T-cell (primary cell): Measurements from ENCODE around the gene ABCF3. TPM values are rescaled to one million over a fixed set of nuclear protein-coding genes. Genes with fewer than 3 reads are reported as not detected.

ENCODE experiments used
- ATAC-seq, 4 experiments: fragments of 200-7000 bp in 3 of 4; fragments of 150-1000 bp in 1 of 4; cut with Tn5 transposase; replicated peaks in 1 of 4; 1 replicate in 3 of 4; 2 replicates in 1 of 4; pipeline ENCODE4 v1.10.0; 2021; ENCODE audit warnings: moderate library complexity in 3 of 4, mild to moderate bottlenecking in 2 of 4, moderate number of reproducible peaks in 1 of 4
- CTCF ChIA-PET, 2 donors: fragments of 300-600 bp; sonication (Branson Sonifier 250); formaldehyde crosslinking; loops; one replicate each; lab custom pipeline; 2022; ENCODE audit warnings: antibody characterized with exemption in 2 of 2; lab: Charles Lee
- POLR2A ChIA-PET, 2 donors: fragments of 300-600 bp; sonication (Branson Sonifier 250); formaldehyde crosslinking; loops; one replicate each; lab custom pipeline; 2022; ENCODE audit warnings: antibody characterized with exemption in 2 of 2; lab: Charles Lee
- DNase-seq, 35 experiments: peaks; one replicate each; pipeline versions ENCODE4 v3.0.0 to v3.0.0-alpha.2; 2013 to 2023
- H3K27ac ChIP-seq: one replicate; pipeline ENCODE4 v1.5.1; 2013; ENCODE audit warnings: low read length
- H3K27me3 ChIP-seq, 2 experiments: replicated peaks in 1 of 2; 1 replicate in 1 of 2; 2 replicates in 1 of 2; pipeline versions ENCODE4 v1.6.1 to v1.7.0; 2013; ENCODE audit warnings: low read length in 1 of 2, mixed read lengths in 1 of 2; ENCODE audit not compliant: control insufficient read depth in 2 of 2, insufficient read depth in 2 of 2; ENCODE audit errors: extremely low read depth in 1 of 2
- H3K36me3 ChIP-seq, 2 donors: 1 replicate in 1 of 2; 2 replicates in 1 of 2; pipeline versions ENCODE4 v1.6.1 to v1.7.0; 2013; ENCODE audit warnings: low read length in 1 of 2; ENCODE audit not compliant: control insufficient read depth in 2 of 2, insufficient read depth in 1 of 2; ENCODE audit errors: extremely low read depth in 1 of 2
- H3K4me1 ChIP-seq, 2 experiments: 1 replicate in 1 of 2; 2 replicates in 1 of 2; pipeline versions ENCODE4 v1.6.1 to v1.7.0; 2013; ENCODE audit warnings: low read length in 2 of 2, mixed read lengths in 1 of 2; ENCODE audit not compliant: insufficient read depth in 2 of 2, control insufficient read depth in 1 of 2; ENCODE audit errors: extremely low read depth in 1 of 2
- H3K4me3 ChIP-seq, 2 donors: 1 replicate in 1 of 2; 2 replicates in 1 of 2; pipeline versions ENCODE4 v1.5.1 to v1.7.0; 2013; ENCODE audit warnings: mild to moderate bottlenecking in 2 of 2, low read length in 1 of 2, moderate library complexity in 1 of 2; ENCODE audit not compliant: control insufficient read depth in 1 of 2; ENCODE audit errors: extremely low read depth in 1 of 2
- H3K9me3 ChIP-seq: 2 replicates; pipeline ENCODE4 v1.7.0; 2013
- H3K27ac Mint-ChIP-seq, 2 donors: one replicate each; pipeline ENCODE4 v1.8.0; 2020 to 2021; ENCODE audit warnings: mild to moderate bottlenecking in 2 of 2, mixed read lengths in 2 of 2
- H3K27me3 Mint-ChIP-seq, 2 donors: one replicate each; pipeline ENCODE4 v1.8.0; 2021 to 2022; ENCODE audit warnings: mixed read lengths in 2 of 2
- H3K36me3 Mint-ChIP-seq: one replicate; pipeline ENCODE4 v1.8.0; 2021; ENCODE audit warnings: mixed read lengths
- H3K4me1 Mint-ChIP-seq, 3 donors: one replicate each; pipeline ENCODE4 v1.8.0; 2020 to 2022; ENCODE audit warnings: mixed read lengths in 3 of 3, mild to moderate bottlenecking in 1 of 3
- H3K4me3 Mint-ChIP-seq, 3 donors: one replicate each; pipeline ENCODE4 v1.8.0; 2020 to 2022; ENCODE audit warnings: mild to moderate bottlenecking in 3 of 3, mixed read lengths in 3 of 3, moderate library complexity in 3 of 3
- H3K9me3 Mint-ChIP-seq, 3 donors: one replicate each; pipeline ENCODE4 v1.8.0; 2020 to 2022; ENCODE audit warnings: mixed read lengths in 3 of 3
- WGBS: methylation state at CpG from one replicate; pipeline ENCODE4 v1.1.5; 2013; ENCODE audit warnings: missing lambda C conversion rate; ENCODE audit not compliant: insufficient coverage; 5-methylcytosine and 5-hydroxymethylcytosine counted together
- total RNA-seq, 35 experiments: library from RNA in 6 of 35; stranded (reverse) in 6 of 35; fragments of 120-200 nt in 1 of 35; gene quantifications; one replicate each; pipeline versions ENCODE4 v1.2.1 to v1.2.4 and lab custom pipeline; 2013 to 2026

ABCF3 gene
- total RNA-seq, 5 donors from 2014 or later (not counting 1 experiment from before 2014, with no cell fraction given): 112 to 145 (median 125) TPM

DNA sequence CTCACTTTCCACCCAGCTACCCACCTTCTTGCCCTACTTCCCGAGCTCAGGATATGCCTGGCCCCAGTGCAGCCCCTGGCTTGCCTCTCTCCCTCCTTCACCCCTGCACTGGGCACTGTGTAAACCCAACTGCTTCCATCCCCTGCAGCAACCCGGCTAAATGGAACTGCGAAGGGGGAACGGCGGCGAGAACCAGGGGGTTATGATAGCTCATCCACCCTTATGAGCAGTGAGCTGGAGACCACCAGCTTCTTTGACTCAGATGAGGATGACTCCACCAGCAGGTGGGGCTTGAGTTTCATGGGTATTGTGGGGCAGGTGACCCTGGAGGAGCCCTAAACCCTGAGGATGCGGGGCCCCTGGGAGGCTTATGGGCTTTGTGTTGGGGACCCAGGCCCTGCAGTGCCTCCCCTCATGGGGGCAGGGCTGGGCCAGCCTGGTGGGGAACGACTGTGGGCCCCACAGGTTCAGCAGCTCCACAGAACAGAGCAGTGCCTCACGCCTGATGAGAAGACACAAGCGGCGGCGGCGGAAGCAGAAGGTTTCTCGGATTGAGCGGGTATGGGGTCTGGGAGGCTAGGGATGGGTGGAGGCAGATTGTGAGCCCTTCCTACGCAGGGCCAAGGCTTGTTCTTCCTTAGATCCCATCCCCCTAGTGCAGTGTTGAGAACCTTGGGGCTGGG lies 21.2 kb upstream of the ABCF3 start:
- WGBS: 85% methylated on average over 8 of the region's 16 CpGs
- H3K27ac Mint-ChIP-seq: no peak overlapping the region
- Histone ChIP-seq H3K9me3 (no peaks in the 10 kb centered on the region), H3K4me1 (no peaks in the 10 kb centered on the region), H3K27me3 (no peaks in the 10 kb centered on the region), H3K4me3 (no peak overlapping the region), H3K27ac (no peak overlapping the region), H3K36me3 (peaks cover 26 to 55% of the 10 kb centered on the region in 2 donors)
- H3K36me3 Mint-ChIP-seq: peaks cover 36% of the 10 kb centered on the region
- H3K4me3 Mint-ChIP-seq: no peak overlapping the region
- H3K27me3 Mint-ChIP-seq: no peaks in the 10 kb centered on the region
- POLR2A ChIA-PET: interaction anchor here (0.6 kb wide), 2 partner anchors 11 to 43 kb away, joined by 4 read pairs; no protein-coding TSS in a partner anchor
- peaks cover 10 to 13% (median 11%) of the 10 kb centered on the region in 3 donors for H3K4me1 Mint-ChIP-seq
- CTCF ChIA-PET: interaction anchor here in 1 of 2 donors (0.5 to 0.6 kb wide), 2 partner anchors 13 to 55 kb away, joined by 5 to 9 read pairs; no protein-coding TSS in a partner anchor
- H3K9me3 Mint-ChIP-seq: no peaks in the 10 kb centered on the region
- no peak for DNase-seq
- ATAC-seq: no peak

GRCh38 chr3:184165543-184165942 lies 20.5 kb upstream of the ABCF3 start:
- no peak overlapping the region for H3K27ac Mint-ChIP-seq
- H3K9me3 ChIP-seq: no peaks in the 10 kb centered on the region
- CTCF ChIA-PET: no interaction called here
- ATAC-seq (no peak), DNase-seq (no peak)
- no peaks in the 10 kb centered on the region for H3K27me3 Mint-ChIP-seq
- H3K4me3 Mint-ChIP-seq: no peak overlapping the region
- H3K4me3 ChIP-seq: no peak overlapping the region
- peaks cover 5 to 7% (median 5%) of the 10 kb centered on the region in 3 donors for H3K4me1 Mint-ChIP-seq
- no peak overlapping the region for H3K27ac ChIP-seq
- H3K9me3 Mint-ChIP-seq: no peaks in the 10 kb centered on the region
- H3K27me3 ChIP-seq: no peaks in the 10 kb centered on the region
- no peaks in the 10 kb centered on the region for H3K4me1 ChIP-seq
- POLR2A ChIA-PET: interaction anchor here in 1 of 2 donors (0.6 kb wide), 1 partner anchor 42 kb away, joined by 4 read pairs; no protein-coding TSS in a partner anchor
- no CpG with 5 or more reads among the region's 3 CpGs for WGBS
- H3K36me3 ChIP-seq: peaks cover 27 to 55% of the 10 kb centered on the region in 2 donors
- H3K36me3 Mint-ChIP-seq: peaks cover 33% of the 10 kb centered on the region

DNA sequence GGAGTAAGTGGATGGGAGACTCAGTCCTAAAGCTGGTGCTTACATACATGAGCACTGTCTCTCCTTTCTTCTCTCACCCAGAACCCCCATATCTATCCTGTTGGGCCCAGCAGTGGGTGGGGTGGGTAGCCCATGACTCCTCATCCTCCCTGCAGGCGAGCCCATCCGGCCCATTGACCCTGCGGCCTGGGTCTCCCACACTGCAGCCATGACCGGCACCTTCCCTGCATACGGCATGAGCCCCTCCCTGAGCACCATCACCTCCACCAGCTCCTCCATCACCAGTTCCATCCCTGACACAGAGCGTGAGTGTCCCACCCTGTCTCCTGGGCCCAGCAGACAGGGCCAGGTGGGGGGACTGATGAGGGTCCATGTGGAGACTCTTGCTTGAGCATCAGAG lies 19.3 kb upstream of the ABCF3 start:
- no peaks in the 10 kb centered on the region for H3K4me1 ChIP-seq
- CTCF ChIA-PET: no interaction called here
- DNase-seq (no peak), ATAC-seq (no peak)
- no peak overlapping the region for H3K27ac Mint-ChIP-seq
- no peaks in the 10 kb centered on the region for H3K9me3 ChIP-seq
- peaks cover under 1 to 2% (median 1%) of the 10 kb centered on the region in 3 donors for H3K4me1 Mint-ChIP-seq
- H3K9me3 Mint-ChIP-seq: no peaks in the 10 kb centered on the region
- no peak overlapping the region for H3K4me3 ChIP-seq
- 98% methylated on average over 5 of the region's 6 CpGs for WGBS
- H3K27me3 Mint-ChIP-seq: no peaks in the 10 kb centered on the region
- no peak overlapping the region for H3K4me3 Mint-ChIP-seq
- POLR2A ChIA-PET: no interaction called here
- H3K36me3 Mint-ChIP-seq: peaks cover 38% of the 10 kb centered on the region
- no peak overlapping the region for H3K27ac ChIP-seq
- no peaks in the 10 kb centered on the region for H3K27me3 ChIP-seq
- H3K36me3 ChIP-seq: peaks cover 27 to 58% of the 10 kb centered on the region in 2 donors

DNA sequence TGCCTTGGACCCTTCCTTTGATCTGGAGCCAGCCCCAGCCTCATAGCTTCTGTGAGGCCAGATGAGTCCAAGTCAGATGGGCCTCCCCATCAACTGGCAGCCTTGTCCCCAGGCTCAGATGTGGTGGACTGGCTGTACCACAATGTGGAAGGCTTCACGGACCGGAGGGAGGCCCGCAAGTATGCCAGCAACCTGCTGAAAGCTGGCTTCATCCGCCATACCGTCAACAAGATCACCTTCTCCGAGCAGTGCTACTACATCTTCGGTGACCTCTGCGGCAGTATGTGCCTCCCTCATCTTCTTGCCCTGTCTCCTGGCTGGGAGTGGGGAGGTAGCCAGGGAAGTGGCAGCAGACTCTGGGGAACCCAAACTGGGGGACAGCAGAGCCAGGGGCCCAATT lies 18.2 kb upstream of the ABCF3 start:
- peaks cover 27 to 58% of the 10 kb centered on the region in 2 donors for H3K36me3 ChIP-seq
- H3K27me3 ChIP-seq: no peaks in the 10 kb centered on the region
- POLR2A ChIA-PET: no interaction called here

DNA sequence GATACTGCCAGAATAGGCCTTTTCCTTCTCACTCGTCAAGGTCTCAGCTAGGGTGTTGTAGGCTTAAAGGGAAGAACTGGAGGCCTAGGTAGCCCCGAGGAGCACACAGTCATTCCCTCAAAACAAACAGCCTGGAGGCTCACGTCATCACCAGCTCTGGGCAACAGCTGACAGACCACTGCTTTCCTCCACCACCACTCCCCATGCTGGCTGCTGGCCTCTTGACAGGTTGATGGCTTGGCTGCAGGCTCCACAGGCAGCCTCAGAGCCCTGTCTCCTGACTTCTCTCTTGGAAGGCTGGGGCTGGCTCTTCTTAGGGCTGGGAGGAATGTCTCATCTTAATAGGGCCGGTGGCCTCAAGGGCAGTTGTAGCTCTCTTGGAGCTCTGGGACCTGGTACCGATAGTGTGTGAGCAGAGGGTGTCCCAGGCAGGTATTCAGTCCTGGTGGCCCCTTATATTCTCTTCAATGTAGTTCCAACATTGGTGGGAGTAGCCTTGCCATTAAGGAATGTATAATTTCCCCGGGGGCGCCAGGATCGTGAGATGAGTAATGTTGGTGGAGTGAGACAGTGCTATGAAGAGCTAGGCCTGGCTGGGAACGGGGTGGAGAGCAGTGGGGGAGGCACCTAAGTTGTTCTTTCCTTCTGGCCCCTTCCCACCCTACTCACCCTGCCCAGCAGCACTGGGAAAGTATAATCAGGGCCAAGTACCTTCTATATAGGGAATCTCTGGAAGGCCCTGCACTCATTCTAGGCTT lies 17.5 kb upstream of the ABCF3 start:
- no peaks in the 10 kb centered on the region for H3K9me3 ChIP-seq
- 95% methylated on average over 3 of the region's 9 CpGs for WGBS
- no peaks in the 10 kb centered on the region for H3K27me3 ChIP-seq
- Mint-ChIP-seq H3K4me1 (peaks cover 0 to under 1% (median 0%) of the 10 kb centered on the region in 3 donors), H3K36me3 (peaks cover 33% of the 10 kb centered on the region), H3K27ac (no peak overlapping the region), H3K4me3 (no peak overlapping the region), H3K27me3 (no peaks in the 10 kb centered on the region), H3K9me3 (no peaks in the 10 kb centered on the region)
- CTCF ChIA-PET: interaction anchor here in 1 of 2 donors (0.6 kb wide), 1 partner anchor 408 kb away, joined by 8 read pairs; no protein-coding TSS in a partner anchor
- POLR2A ChIA-PET: interaction anchor here in 1 of 2 donors (0.8 kb wide), 1 partner anchor 13 kb away, joined by 3 read pairs; the partner anchor contains the start of gene DVL3
- no peak for ATAC-seq
- H3K4me3 ChIP-seq: no peak overlapping the region
- H3K27ac ChIP-seq: no peak overlapping the region
- no peaks in the 10 kb centered on the region for H3K4me1 ChIP-seq
- H3K36me3 ChIP-seq: peaks cover 26 to 57% of the 10 kb centered on the region in 2 donors
- no peak for DNase-seq

More for the DNA sequence above, 18.2 kb upstream of the ABCF3 start:
- Mint-ChIP-seq H3K4me3 (no peak overlapping the region), H3K4me1 (no peaks in the 10 kb centered on the region), H3K36me3 (peaks cover 34% of the 10 kb centered on the region), H3K27ac (no peak overlapping the region), H3K27me3 (no peaks in the 10 kb centered on the region), H3K9me3 (no peaks in the 10 kb centered on the region)
- Histone ChIP-seq H3K4me1 (no peaks in the 10 kb centered on the region), H3K9me3 (no peaks in the 10 kb centered on the region), H3K4me3 (no peak overlapping the region), H3K27ac (no peak overlapping the region)
- no peak for DNase-seq
- WGBS: 96% methylated on average over 8 of the region's 8 CpGs
- ATAC-seq: no peak
- CTCF ChIA-PET: no interaction called here
